Ishikawa (cell line): ENCODE data around the gene TMEM256.

Experiments
- CEBPB ChIP-seq: IDR thresholded peaks from 2 replicates; pipeline ENCODE4 v1.6.1; 2012
- CREB1 ChIP-seq: IDR thresholded peaks from 2 replicates; pipeline ENCODE4 v1.6.1; 2012; ENCODE audit warnings: low read depth
- EGR1 ChIP-seq: IDR thresholded peaks from 2 replicates; pipeline ENCODE4 v1.6.1; 2012
- EP300 ChIP-seq: IDR thresholded peaks from 2 replicates; pipeline ENCODE4 v1.6.1; 2012; ENCODE audit warnings: borderline replicate concordance
- FOXM1 ChIP-seq: IDR thresholded peaks from 2 replicates; pipeline ENCODE4 v1.6.1; 2012; ENCODE audit warnings: low read depth, borderline replicate concordance
- NFIC ChIP-seq: IDR thresholded peaks from 2 replicates; pipeline ENCODE4 v1.6.1; 2012
- RAD21 ChIP-seq: IDR thresholded peaks from 2 replicates; pipeline ENCODE4 v1.6.1; 2012; ENCODE audit warnings: low read depth
- TAF1 ChIP-seq: IDR thresholded peaks from 2 replicates; pipeline ENCODE4 v1.6.1; 2012; ENCODE audit warnings: low read depth, mild to moderate bottlenecking
- TCF12 ChIP-seq: IDR thresholded peaks from 2 replicates; pipeline ENCODE4 v1.6.1; 2012; ENCODE audit warnings: low read depth
- TEAD4 ChIP-seq: IDR thresholded peaks from 2 replicates; pipeline ENCODE4 v1.6.1; 2012
- YY1 ChIP-seq: IDR thresholded peaks from 2 replicates; pipeline ENCODE4 v1.6.1; 2012; ENCODE audit warnings: low read depth
- ZBTB7A ChIP-seq: IDR thresholded peaks from 2 replicates; pipeline ENCODE4 v1.6.1; 2012; ENCODE audit warnings: low read depth
- TF ChIP-seq, protein P1 (sequence below): IDR thresholded peaks from 2 replicates; pipeline ENCODE4 v1.6.1; 2012; ENCODE audit warnings: low read depth, mild to moderate bottlenecking
- TF ChIP-seq, protein P2 (sequence below): IDR thresholded peaks from 2 replicates; pipeline ENCODE4 v1.6.1; 2012
- TF ChIP-seq, protein P3 (sequence below): IDR thresholded peaks from 2 replicates; pipeline ENCODE4 v1.6.1; 2012

The TMEM256 gene

DNA sequence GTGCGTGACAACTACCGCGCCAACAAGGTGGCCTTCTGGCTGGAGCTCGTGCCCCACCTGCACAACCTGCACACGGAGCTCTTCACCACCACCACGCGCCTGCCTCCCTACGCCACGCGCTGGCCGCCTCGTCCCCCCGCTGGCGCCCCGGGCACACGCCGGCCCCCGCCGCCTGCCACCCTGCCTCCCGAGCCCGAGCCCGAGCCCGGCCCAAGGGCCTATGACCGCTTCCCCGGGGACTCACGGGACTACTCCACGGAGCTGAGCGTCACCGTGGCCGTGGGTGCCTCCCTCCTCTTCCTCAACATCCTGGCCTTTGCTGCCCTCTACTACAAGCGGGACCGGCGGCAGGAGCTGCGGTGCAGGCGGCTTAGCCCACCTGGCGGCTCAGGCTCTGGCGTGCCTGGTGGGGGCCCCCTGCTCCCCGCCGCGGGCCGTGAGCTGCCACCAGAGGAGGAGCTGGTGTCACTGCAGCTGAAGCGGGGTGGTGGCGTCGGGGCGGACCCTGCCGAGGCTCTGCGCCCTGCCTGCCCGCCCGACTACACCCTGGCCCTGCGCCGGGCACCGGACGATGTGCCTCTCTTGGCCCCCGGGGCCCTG, 13.3 kb upstream of the TMEM256 start:
- TF ChIP-seq NFIC (no peak), EGR1 (no peak), EP300 (no peak), YY1 (no peak), ZBTB7A (no peak), CEBPB (no peak)
- TF ChIP-seq, protein P1, sequence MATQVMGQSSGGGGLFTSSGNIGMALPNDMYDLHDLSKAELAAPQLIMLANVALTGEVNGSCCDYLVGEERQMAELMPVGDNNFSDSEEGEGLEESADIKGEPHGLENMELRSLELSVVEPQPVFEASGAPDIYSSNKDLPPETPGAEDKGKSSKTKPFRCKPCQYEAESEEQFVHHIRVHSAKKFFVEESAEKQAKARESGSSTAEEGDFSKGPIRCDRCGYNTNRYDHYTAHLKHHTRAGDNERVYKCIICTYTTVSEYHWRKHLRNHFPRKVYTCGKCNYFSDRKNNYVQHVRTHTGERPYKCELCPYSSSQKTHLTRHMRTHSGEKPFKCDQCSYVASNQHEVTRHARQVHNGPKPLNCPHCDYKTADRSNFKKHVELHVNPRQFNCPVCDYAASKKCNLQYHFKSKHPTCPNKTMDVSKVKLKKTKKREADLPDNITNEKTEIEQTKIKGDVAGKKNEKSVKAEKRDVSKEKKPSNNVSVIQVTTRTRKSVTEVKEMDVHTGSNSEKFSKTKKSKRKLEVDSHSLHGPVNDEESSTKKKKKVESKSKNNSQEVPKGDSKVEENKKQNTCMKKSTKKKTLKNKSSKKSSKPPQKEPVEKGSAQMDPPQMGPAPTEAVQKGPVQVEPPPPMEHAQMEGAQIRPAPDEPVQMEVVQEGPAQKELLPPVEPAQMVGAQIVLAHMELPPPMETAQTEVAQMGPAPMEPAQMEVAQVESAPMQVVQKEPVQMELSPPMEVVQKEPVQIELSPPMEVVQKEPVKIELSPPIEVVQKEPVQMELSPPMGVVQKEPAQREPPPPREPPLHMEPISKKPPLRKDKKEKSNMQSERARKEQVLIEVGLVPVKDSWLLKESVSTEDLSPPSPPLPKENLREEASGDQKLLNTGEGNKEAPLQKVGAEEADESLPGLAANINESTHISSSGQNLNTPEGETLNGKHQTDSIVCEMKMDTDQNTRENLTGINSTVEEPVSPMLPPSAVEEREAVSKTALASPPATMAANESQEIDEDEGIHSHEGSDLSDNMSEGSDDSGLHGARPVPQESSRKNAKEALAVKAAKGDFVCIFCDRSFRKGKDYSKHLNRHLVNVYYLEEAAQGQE: no peak

DNA sequence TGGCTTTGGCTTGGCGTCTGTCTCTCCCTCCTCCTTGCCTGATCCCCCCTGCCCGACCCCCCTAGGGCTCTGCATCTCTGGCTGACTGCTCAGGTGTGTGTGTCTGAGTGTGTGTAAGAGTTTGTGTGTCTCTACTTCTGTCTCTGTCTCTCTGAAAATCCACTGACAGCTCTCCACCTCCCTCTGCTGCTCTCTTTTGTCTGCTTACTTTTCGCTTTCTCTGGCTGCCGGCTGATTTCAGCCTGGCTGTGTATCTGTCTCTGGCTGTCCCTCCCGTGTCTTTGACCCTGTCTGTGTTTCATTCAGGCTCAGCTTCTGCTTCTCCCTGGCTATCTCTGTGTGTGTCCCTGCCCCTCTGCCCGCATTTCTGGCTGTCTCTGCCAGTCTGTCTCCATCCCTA, 12.4 kb upstream of the TMEM256 start:
- TF ChIP-seq, protein P2, sequence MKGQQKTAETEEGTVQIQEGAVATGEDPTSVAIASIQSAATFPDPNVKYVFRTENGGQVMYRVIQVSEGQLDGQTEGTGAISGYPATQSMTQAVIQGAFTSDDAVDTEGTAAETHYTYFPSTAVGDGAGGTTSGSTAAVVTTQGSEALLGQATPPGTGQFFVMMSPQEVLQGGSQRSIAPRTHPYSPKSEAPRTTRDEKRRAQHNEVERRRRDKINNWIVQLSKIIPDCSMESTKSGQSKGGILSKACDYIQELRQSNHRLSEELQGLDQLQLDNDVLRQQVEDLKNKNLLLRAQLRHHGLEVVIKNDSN: no peak
- TF ChIP-seq RAD21 (peak; percentile 26; the same call in 1 of the 2 replicates), TAF1 (no peak), EGR1 (no peak), YY1 (no peak)

DNA sequence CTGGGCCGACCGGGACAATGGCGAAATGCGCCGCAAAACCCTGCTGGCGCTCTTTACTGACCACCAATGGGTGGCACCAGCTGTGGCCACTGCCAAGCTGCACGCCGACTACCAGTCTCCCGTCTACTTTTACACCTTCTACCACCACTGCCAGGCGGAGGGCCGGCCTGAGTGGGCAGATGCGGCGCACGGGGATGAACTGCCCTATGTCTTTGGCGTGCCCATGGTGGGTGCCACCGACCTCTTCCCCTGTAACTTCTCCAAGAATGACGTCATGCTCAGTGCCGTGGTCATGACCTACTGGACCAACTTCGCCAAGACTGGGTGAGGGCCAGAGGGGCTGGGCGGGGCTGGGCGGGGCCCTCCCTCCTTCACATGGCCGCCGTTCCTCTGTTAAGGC, 11.9 kb upstream of the TMEM256 start:
- no peak for TF ChIP-seq CEBPB
- TF ChIP-seq FOXM1: no peak
- TF ChIP-seq TEAD4: no peak
- no peak for TF ChIP-seq CREB1
- TF ChIP-seq, protein P2: no peak
- no peak for TF ChIP-seq NFIC
- TF ChIP-seq, protein P3, sequence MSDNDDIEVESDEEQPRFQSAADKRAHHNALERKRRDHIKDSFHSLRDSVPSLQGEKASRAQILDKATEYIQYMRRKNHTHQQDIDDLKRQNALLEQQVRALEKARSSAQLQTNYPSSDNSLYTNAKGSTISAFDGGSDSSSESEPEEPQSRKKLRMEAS: no peak
- TF ChIP-seq TCF12: no peak
- TF ChIP-seq TAF1: no peak
- TF ChIP-seq EP300: no peak

DNA sequence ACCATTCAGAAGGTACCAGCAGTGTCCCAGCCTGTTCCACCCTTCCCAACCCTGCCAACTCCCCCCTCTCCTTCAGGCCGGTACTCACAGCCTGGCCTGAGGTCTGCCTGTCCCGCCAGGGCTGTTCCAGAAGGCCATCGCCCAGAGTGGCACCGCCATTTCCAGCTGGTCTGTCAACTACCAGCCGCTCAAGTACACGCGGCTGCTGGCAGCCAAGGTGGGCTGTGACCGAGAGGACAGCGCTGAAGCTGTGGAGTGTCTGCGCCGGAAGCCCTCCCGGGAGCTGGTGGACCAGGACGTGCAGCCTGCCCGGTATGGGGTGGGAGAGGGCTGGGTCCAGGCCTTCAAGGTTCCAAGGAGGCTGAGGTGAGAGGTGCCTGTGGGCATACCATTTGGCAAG, 10.9 kb upstream of the TMEM256 start:
- no peak for TF ChIP-seq CEBPB
- TF ChIP-seq EGR1: no peak
- TF ChIP-seq FOXM1: no peak
- no peak for TF ChIP-seq EP300
- TF ChIP-seq RAD21: no peak
- TF ChIP-seq, protein P2: no peak
- TF ChIP-seq TCF12: no peak
- TF ChIP-seq, protein P1: no peak

DNA sequence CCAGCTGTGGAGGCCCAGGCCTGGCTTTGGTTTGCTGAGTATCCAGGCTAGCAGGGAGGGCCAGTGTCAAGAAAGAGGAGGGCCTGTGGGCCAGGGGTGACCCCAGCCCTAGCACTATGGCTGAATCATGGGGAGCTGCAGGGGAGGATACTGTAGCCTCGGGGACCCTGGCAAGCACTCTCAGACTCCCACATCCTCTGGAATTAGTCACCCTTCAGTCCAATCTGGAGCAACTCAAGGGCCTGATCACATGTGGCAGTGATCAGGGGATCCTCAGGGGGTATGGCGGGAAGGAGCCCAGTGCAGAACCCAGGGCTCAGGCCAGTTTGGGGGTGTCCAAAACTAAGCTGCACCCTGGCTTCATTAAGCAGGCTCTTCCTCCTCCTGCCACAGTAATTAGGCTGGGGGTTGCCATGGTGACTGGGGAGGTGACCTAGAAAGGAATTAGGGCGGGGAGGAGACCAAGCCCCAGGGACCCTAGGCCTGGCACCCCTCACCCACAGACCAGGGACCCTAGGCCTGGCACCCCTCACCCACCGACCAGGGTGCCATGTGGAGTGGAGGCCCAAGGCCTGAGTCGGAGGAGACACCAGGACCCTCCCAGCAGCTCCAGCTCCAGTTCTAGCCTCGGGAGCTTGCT, 9.6 kb upstream of the TMEM256 start:
- TF ChIP-seq, protein P2: no peak
- TF ChIP-seq FOXM1 (no peak), CREB1 (no peak), TCF12 (no peak), RAD21 (no peak), NFIC (no peak), CEBPB (no peak), EGR1 (no peak), TAF1 (no peak), ZBTB7A (no peak), EP300 (no peak), YY1 (no peak), TEAD4 (no peak)
- TF ChIP-seq, protein P1: no peak
- TF ChIP-seq, protein P3: no peak
